Measurements from ENCODE around the gene SYT3.
"Not testable (repeated sequence)": the region's sequence is repeated elsewhere in the genome, so short reads cannot be mapped to it uniquely, and the experiment has no call there.

SYT3 gene

GRCh38 chr19:50644315-50644915 lies 4.7 kb upstream of the SYT3 start:
- intact Hi-C loops (cut with DNase I) = no loop called here
- no peak for DNase-seq

- no peak for DNase-seq
- intact Hi-C loops (cut with DNase I) = no loop called here
Measured at GRCh38 chr19:50640368-50640767, 687 bp upstream of the SYT3 start.

GRCh38 chr19:50638600-50638999 lies 1.1 kb downstream of the SYT3 start:
- DNase-seq = no peak
- intact Hi-C loops (cut with DNase I) = no loop called here

- DNase-seq = no peak
- intact Hi-C loops (cut with DNase I) = no loop called here
Measured at GRCh38 chr19:50636317-50637085, 3.2 kb downstream of the SYT3 start.

- intact Hi-C loops (cut with DNase I) = no loop called here
- no peak for DNase-seq
Measured at GRCh38 chr19:50633973-50634372, 5.7 kb downstream of the SYT3 start.

- no peak for DNase-seq
- intact Hi-C loops (cut with DNase I) = no loop called here
Measured at GRCh38 chr19:50633359-50633758, 6.3 kb downstream of the SYT3 start.

GRCh38 chr19:50632151-50632835 lies 7.4 kb downstream of the SYT3 start:
- intact Hi-C loops (cut with DNase I) = no loop called here

GRCh38 chr19:50629801-50630200 lies 9.9 kb downstream of the SYT3 start:
- intact Hi-C loops (cut with DNase I) = no loop called here
- DNase-seq = peak in 1 of 10 donors; percentile 82

More at GRCh38 chr19:50632151-50632835, 7.4 kb downstream of the SYT3 start:
- DNase-seq = no peak

GRCh38 chr19:50629194-50629593 lies 10.5 kb downstream of the SYT3 start:
- intact Hi-C loops (cut with DNase I) = no loop called here
- DNase-seq = no peak

GRCh38 chr19:50628551-50628950 lies 11.1 kb downstream of the SYT3 start:
- no peak for DNase-seq
- intact Hi-C loops (cut with DNase I) = no loop called here

- DNase-seq = no peak
- intact Hi-C loops (cut with DNase I) = no loop called here
Measured at GRCh38 chr19:50628146-50628545, 11.5 kb downstream of the SYT3 start.

- intact Hi-C loops (cut with DNase I) = no loop called here
- DNase-seq = no peak
Measured at GRCh38 chr19:50626795-50627194, 12.9 kb downstream of the SYT3 start.

GRCh38 chr19:50626011-50626410 lies 13.7 kb downstream of the SYT3 start:
- intact Hi-C loops (cut with DNase I) = no loop called here
- DNase-seq = no peak

- intact Hi-C loops (cut with DNase I) = no loop called here
- DNase-seq = peak in 1 of 10 donors; percentile 67
Measured at GRCh38 chr19:50624949-50625600, 14.6 kb downstream of the SYT3 start.

GRCh38 chr19:50620394-50620906 lies 19.2 kb downstream of the SYT3 start:
- intact Hi-C loops (cut with DNase I); DNase-seq: not testable (repeated sequence)

GRCh38 chr19:50619184-50619583 lies 20.5 kb downstream of the SYT3 start:
- DNase-seq; intact Hi-C loops (cut with DNase I): not testable (repeated sequence)

- DNase-seq; intact Hi-C loops (cut with DNase I): not testable (repeated sequence)
Measured at GRCh38 chr19:50618379-50618778, 21.3 kb downstream of the SYT3 start.

- intact Hi-C loops (cut with DNase I) = not testable (repeated sequence)
Measured at GRCh38 chr19:50612504-50613404, 26.9 kb downstream of the SYT3 start.

More at GRCh38 chr19:50612504-50613404, 26.9 kb downstream of the SYT3 start:
- not testable (repeated sequence) for DNase-seq

Measured in posterior cingulate gyrus (tissue), 11 donors.